ENCODE data around the gene CAMK1D.

GRCh38 chr10:12397941-12398340, 48.6 kb downstream of the CAMK1D start:
- TF ChIP-seq EZH2 (IDR thresholded peaks at IDR 0.05; ENCODE audit: borderline replicate concordance) (no peak), EZH2phosphoT487 (IDR thresholded peaks at IDR 0.05; ENCODE audit: low read depth, severe bottlenecking, unreplicated experiment) (no peak)
- TF ChIP-seq, protein P1, sequence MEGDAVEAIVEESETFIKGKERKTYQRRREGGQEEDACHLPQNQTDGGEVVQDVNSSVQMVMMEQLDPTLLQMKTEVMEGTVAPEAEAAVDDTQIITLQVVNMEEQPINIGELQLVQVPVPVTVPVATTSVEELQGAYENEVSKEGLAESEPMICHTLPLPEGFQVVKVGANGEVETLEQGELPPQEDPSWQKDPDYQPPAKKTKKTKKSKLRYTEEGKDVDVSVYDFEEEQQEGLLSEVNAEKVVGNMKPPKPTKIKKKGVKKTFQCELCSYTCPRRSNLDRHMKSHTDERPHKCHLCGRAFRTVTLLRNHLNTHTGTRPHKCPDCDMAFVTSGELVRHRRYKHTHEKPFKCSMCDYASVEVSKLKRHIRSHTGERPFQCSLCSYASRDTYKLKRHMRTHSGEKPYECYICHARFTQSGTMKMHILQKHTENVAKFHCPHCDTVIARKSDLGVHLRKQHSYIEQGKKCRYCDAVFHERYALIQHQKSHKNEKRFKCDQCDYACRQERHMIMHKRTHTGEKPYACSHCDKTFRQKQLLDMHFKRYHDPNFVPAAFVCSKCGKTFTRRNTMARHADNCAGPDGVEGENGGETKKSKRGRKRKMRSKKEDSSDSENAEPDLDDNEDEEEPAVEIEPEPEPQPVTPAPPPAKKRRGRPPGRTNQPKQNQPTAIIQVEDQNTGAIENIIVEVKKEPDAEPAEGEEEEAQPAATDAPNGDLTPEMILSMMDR (IDR thresholded peaks at IDR 0.05; ENCODE audit: poor library complexity), result no peak

Data from hepatocyte (in vitro differentiated cells).